ENCODE results near the gene MIB2. TPM values are rescaled to one million over a fixed set of nuclear protein-coding genes. Genes with fewer than 3 reads are reported as not detected.

Gene MIB2
- polyA plus RNA-seq, 3 donors: 5.4 to 65.7 (median 5.6) TPM

DNA sequence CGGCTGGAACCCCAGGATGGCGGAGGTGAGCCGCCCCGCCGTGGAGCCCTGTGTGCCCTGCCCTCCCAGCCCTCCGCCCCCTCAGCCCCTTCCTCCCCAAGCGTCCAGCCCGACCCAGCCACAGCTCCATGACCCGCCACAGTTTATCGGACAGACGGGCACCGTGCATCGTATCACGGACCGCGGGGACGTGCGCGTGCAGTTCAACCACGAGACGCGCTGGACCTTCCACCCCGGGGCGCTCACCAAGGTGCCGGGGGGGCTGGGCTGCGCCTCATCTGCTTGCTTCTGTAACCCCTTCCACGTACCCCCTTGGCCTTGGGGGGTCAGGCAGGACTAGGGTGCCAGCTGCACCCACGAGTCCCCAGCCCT is 10.1 kb downstream of the MIB2 start:
- DNase-seq: no peak
- Mint-ChIP-seq H3K36me3 (peaks cover 4 to 12% of the 10 kb centered on the region in 2 donors), H3K4me1 (peaks cover 2% of the 10 kb centered on the region), H3K27me3 (ENCODE audit: low read depth in 3 of 3) (peaks cover 9 to 23% (median 14%) of the 10 kb centered on the region in 3 donors), H3K4me3 (no peak overlapping the region), H3K27ac (no peak overlapping the region), H3K9me3 (peaks cover 0 to 8% (median 3%) of the 10 kb centered on the region in 7 donors)
- no peak overlapping the region for H3K4me2 ChIP-seq (replicated peaks; ENCODE audit: extremely low read depth, low read length, poor library complexity, severe bottlenecking)
- H3K9me3 ChIP-seq (replicated peaks in 1 of 2; ENCODE audit: control insufficient read depth in 1 of 2, insufficient read depth in 1 of 2, low read length in 2 of 2): no peaks in the 10 kb centered on the region
- H3K4me1 ChIP-seq (ENCODE audit: control insufficient read depth in 1 of 2, insufficient read depth in 2 of 2, low read length in 2 of 2): peaks cover 1 to 3% of the 10 kb centered on the region in 2 donors
- H3K4me3 ChIP-seq (replicated peaks in 1 of 3; ENCODE audit: low read depth in 2 of 3, low read length in 3 of 3): no peak overlapping the region
- H3K27me3 ChIP-seq (ENCODE audit: control insufficient read depth in 2 of 2, insufficient read depth in 2 of 2, low read length in 2 of 2): peaks cover 0 to 16% of the 10 kb centered on the region in 2 donors
- H3K27ac ChIP-seq (ENCODE audit: low read depth in 1 of 2, low read length in 2 of 2): no peak overlapping the region
- H4K20me1 ChIP-seq (ENCODE audit: insufficient read depth, low read length): no peaks in the 10 kb centered on the region
- no peak overlapping the region for H2AFZ ChIP-seq (ENCODE audit: insufficient read depth, low read depth, low read length, poor library complexity, severe bottlenecking)
- TF ChIP-seq, protein P1, sequence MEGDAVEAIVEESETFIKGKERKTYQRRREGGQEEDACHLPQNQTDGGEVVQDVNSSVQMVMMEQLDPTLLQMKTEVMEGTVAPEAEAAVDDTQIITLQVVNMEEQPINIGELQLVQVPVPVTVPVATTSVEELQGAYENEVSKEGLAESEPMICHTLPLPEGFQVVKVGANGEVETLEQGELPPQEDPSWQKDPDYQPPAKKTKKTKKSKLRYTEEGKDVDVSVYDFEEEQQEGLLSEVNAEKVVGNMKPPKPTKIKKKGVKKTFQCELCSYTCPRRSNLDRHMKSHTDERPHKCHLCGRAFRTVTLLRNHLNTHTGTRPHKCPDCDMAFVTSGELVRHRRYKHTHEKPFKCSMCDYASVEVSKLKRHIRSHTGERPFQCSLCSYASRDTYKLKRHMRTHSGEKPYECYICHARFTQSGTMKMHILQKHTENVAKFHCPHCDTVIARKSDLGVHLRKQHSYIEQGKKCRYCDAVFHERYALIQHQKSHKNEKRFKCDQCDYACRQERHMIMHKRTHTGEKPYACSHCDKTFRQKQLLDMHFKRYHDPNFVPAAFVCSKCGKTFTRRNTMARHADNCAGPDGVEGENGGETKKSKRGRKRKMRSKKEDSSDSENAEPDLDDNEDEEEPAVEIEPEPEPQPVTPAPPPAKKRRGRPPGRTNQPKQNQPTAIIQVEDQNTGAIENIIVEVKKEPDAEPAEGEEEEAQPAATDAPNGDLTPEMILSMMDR (IDR thresholded peaks at IDR 0.05): no peak
- no peak overlapping the region for H3K9ac ChIP-seq (ENCODE audit: insufficient read depth, low read length, poor library complexity, severe bottlenecking)
- 94% methylated on average over 25 of the region's 28 CpGs for WGBS (ENCODE audit: insufficient coverage)
- no peaks in the 10 kb centered on the region for H3K36me3 ChIP-seq (replicated peaks in 1 of 2; ENCODE audit: control insufficient read depth in 1 of 2, insufficient read depth in 2 of 2, low read length in 2 of 2)
- intact Hi-C loops (cut with micrococcal nuclease): no loop called here
- H3K79me2 ChIP-seq (ENCODE audit: insufficient read depth, low read length): no peaks in the 10 kb centered on the region

DNA sequence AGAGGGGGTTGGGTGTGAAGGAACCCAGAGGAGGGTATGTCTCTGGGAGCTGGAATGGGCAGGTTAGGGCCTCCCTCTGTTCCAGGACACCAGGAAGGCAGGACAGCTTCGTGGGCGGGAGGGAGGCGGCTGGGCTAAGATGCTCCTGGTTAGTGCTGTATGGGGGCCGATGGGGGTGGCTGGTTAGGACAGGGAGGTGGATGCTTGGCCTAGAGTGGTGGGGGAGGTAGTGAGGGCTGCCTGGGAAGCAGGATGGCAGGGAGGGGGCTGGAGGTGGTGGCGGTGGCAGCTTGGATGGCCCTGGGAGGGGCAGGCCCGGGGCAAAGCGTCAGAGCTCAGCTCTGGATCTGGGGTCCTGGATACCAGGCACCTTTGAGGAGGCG is 10.5 kb downstream of the MIB2 start:
- Histone ChIP-seq H2AFZ (ENCODE audit: insufficient read depth, low read depth, low read length, poor library complexity, severe bottlenecking) (no peak overlapping the region), H3K9ac (ENCODE audit: insufficient read depth, low read length, poor library complexity, severe bottlenecking) (no peak overlapping the region), H3K27me3 (ENCODE audit: control insufficient read depth in 2 of 2, insufficient read depth in 2 of 2, low read length in 2 of 2) (peaks cover 3 to 19% of the 10 kb centered on the region in 2 donors), H3K4me1 (ENCODE audit: control insufficient read depth in 1 of 2, insufficient read depth in 2 of 2, low read length in 2 of 2) (peaks cover 3 to 7% of the 10 kb centered on the region in 2 donors), H3K4me2 (replicated peaks; ENCODE audit: extremely low read depth, low read length, poor library complexity, severe bottlenecking) (no peak overlapping the region), H3K9me3 (replicated peaks in 1 of 2; ENCODE audit: control insufficient read depth in 1 of 2, insufficient read depth in 1 of 2, low read length in 2 of 2) (no peaks in the 10 kb centered on the region), H4K20me1 (ENCODE audit: insufficient read depth, low read length) (no peaks in the 10 kb centered on the region), H3K27ac (ENCODE audit: low read depth in 1 of 2, low read length in 2 of 2) (no peak overlapping the region), H3K36me3 (replicated peaks in 1 of 2; ENCODE audit: control insufficient read depth in 1 of 2, insufficient read depth in 2 of 2, low read length in 2 of 2) (no peaks in the 10 kb centered on the region), H3K4me3 (replicated peaks in 1 of 3; ENCODE audit: low read depth in 2 of 3, low read length in 3 of 3) (no peak overlapping the region), H3K79me2 (ENCODE audit: insufficient read depth, low read length) (no peaks in the 10 kb centered on the region)
- peaks cover 2% of the 10 kb centered on the region for H3K4me1 Mint-ChIP-seq
- DNase-seq: no peak
- peaks cover 9 to 27% (median 14%) of the 10 kb centered on the region in 3 donors for H3K27me3 Mint-ChIP-seq (ENCODE audit: low read depth in 3 of 3)
- H3K9me3 Mint-ChIP-seq: peaks cover 0 to 9% (median 3%) of the 10 kb centered on the region in 7 donors
- peaks cover 4 to 12% of the 10 kb centered on the region in 2 donors for H3K36me3 Mint-ChIP-seq
- WGBS (ENCODE audit: insufficient coverage): 96% methylated on average over 8 of the region's 8 CpGs
- TF ChIP-seq, protein P1 (IDR thresholded peaks at IDR 0.05): no peak
- intact Hi-C loops (cut with micrococcal nuclease): no loop called here
- no peak overlapping the region for H3K4me3 Mint-ChIP-seq
- H3K27ac Mint-ChIP-seq: peak overlapping the region in 1 of 7 donors; percentile 64
